Activated CD4-positive, alpha-beta T cell treated with anti-CD3 and anti-CD28 coated beads for 24 hours (primary cell): ENCODE measurements around the gene ELN.

Experiments used
- DNase-seq, 2 donors: peaks; one replicate each; pipeline ENCODE4 v3.0.0-alpha.2; 2020; ENCODE audit warnings: low read depth in 2 of 2

Gene ELN

GRCh38 chr7:74092321-74092963, 64.5 kb downstream of the ELN start:
- DNase-seq = no peak

DNA sequence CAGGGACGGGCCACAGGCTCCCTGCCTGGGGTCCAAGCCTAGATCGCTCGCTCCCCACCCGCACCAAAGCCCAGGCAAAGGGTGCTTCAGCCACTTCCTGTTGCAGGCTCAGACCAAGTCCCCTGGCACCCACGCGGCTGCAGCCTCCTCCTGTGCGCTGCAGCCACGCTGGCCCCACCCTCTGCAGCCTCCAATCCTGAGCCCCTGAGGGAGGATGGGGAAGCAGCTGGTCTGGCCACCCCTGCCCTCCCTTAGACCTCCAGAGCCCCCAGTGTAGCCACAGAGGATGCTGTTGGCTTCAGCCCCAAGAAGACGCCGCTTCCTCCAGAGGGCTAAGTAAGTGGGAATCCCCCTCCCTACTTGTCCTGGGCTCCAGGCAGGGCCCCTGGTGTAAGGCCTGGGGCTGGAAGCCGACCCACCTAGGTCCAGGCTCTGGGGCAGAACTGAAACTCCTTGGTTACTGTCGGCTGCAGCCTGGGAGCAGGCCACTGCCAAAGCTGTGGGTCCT, 65.0 kb downstream of the ELN start:
- DNase-seq = no peak

DNA sequence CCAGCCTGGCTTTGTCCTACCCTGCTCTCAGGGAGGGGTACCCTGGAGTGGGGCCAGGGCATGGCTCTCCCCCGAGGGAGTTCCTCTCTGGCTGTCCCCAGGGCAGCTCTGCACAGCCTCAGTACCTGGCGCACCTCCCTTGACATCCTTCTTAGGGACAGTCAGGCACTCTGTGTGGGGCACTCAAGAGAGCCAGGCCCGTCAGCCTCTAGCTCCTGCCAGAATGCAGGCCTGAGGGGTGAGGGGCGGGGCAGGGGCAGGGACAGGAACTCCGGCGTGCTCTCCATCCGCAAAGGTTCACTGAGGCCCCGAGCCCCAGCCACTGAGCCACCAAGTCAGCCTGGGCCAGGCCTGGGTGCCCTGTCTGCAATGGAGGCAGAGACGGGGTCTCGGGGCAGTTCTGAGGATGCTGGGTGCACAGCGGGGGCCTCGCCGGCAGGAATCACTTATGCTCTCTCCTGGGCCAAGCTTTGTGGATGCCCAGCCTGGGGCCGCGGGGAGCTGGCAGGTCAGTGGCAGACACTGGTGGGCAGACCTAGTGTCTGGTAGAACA, 65.8 kb downstream of the ELN start:
- no peak for DNase-seq

DNA sequence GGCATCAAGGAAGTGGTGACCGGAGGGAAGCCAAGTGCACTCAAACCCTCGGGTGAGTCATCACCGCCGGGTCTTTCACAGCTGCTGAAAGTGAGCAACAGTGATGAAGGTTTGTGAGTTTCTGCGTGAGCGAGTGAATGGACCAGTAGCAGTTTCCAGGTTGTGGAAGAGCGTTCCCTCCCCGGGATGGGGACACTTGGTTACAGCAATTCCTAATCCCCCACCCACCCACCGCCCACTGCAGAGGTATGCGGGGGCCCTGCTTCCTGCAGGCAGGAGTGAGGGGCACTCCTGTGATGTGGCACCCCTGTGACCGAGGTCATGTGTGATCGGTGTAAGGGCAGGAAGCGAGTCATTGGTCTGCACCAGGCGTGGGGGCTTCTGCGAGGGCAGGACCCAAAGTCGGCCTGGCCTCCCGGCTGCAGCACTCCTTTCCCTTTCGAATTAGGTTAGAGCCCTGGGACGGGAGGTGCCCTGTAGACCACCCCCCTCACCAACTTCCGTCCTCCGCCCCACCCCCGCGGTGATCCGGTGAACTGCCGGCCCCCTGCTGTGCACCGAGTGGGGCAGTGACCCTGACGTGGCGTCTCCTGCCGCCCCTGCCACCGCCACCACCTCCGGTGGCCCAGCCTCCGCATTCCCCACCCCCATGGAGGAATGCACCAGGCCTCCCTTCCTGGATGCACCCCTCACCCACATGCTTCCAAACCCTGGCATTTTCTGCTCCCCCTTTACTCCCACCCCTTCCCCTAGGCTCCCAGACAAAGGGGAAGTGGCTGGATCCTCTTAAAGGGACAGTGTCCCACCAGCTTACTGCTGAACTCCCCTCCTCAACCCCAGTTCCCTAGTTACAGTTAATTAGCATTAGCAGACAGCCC, 66.5 kb downstream of the ELN start:
- DNase-seq = peak; percentile 56 to 73

- no peak for DNase-seq
These were observed 67.2 kb downstream of the ELN start for GRCh38 chr7:74095135-74095534.

DNA sequence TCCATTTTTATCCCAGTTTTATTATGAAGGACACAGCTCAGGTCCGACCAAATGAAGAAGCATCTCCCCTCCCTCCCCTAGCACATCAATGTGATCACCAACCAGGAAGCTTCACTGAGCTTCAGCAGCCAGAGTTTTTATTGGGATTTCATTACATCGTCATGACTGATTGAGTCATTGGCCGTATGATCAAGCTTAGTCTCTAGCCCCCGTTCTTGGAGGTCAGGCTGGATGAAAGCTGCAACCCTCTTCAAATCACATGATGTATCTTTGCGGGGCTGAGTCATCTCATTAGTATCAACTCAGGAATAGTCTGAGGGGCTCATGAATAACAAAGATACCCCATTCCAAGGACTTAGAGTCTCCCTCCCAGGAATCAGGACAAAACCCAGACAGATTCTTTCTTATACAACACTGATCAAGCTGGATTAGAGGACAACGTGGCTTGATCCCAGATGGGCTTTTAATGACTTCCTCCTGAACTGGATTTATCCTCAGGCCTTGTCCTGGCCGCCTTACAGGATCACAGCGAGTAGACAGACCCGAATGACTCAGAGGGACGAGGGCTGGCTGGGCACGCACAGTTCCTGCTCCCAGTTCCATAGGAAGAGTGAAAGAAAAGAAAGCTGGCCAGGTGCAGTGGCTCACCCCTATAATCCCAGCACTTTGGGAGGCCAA, 70.1 kb downstream of the ELN start:
- DNase-seq = no peak

- no peak for DNase-seq
These were observed 71.1 kb downstream of the ELN start for GRCh38 chr7:74099031-74099430.

GRCh38 chr7:74101061-74101681, 73.2 kb downstream of the ELN start:
- no peak for DNase-seq

- no peak for DNase-seq
These were observed 75.3 kb downstream of the ELN start for GRCh38 chr7:74103219-74103772.

DNA sequence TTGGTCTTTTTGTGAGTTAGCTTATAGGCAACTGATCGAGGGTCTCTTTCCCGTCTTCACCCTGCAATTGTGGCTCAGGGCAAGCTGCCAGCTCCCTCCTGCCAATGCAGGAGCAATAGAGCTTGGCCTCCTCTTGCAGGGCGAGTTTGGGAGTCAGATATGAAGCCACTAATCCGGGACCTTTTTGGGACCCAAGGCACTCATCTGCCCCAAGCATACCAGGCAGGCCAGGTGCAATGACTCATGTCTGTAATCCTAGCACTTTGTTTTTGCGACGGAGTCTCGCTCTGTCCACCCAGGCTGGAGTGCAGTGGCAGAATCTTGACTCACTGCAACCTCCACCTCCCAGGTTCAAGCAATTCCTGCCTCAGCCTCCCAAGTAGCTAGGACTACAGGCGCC, 76.7 kb downstream of the ELN start:
- DNase-seq = no peak

DNA sequence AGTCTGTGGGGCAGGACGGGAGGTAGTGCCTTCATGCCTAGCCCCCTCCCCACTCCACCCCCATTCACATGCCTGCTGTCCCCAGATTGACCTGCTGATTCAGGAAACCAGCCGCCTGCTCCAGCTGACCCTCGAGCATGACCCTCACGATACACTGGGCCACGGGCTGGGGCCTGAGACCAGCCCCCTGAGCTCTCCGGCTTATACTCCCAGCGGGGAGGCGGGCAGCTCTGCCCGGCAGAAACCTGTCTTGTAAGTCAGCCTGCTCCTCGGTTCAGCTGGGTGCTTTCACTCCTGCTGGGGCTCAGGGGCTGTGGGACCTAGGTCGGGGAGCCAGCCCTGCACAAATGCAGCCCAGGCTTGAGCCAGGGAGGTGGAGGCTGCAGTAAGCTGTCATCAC, 78.0 kb downstream of the ELN start:
- DNase-seq = no peak

GRCh38 chr7:74106846-74107245, 78.9 kb downstream of the ELN start:
- no peak for DNase-seq

- DNase-seq = no peak
These were observed 87.4 kb downstream of the ELN start for GRCh38 chr7:74115326-74115725.

DNA sequence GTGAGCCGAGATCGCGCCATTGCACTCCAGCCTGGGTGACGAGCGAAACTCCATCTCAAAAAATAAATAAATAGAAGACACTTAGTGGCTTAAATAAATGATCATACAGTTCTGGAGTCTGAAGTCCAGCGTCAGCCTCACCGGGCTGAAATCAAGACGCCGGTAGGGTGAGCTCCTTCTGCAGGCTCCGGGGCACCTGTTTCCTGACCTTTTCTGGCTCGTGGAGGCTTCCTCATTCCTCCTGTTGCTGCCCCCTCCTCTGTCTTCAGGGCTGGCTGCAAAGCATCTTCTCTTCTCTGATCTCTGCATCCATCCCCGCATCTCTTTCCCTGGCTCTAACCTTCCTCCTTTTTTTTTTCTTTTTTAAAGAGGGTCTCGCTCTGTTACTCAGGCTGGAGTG, 88.4 kb downstream of the ELN start:
- DNase-seq = no peak
